GM12801 (cell line): ENCODE data around the gene WDFY1.

Experiments
- TF ChIP-seq, protein P1 (sequence below): IDR thresholded peaks from one replicate; pipeline ENCODE4 v1.5.1; 2011; ENCODE audit warnings: control low read depth; ENCODE audit not compliant: insufficient read length; ENCODE audit errors: extremely low read depth

Gene WDFY1

DNA sequence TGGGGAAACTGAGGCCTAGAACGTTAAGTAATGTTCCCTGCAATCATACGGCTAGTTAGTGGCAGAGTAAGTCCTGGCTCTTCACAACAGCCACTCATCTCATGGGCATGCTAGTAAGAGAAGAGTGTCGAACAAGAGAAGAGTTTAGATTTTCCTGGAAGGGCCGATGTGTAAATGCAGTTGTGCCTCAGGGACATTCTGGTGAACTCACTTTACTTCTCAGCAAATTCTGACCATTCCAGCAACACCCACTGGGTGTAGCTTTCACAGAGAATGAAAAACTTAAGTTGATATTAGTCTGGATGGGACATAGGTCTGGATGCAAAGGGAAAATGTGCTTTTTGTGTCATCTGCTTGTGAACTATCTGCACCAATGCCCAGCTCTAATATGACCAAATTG lies 35.7 kb upstream of the WDFY1 start:
- TF ChIP-seq, protein P1, sequence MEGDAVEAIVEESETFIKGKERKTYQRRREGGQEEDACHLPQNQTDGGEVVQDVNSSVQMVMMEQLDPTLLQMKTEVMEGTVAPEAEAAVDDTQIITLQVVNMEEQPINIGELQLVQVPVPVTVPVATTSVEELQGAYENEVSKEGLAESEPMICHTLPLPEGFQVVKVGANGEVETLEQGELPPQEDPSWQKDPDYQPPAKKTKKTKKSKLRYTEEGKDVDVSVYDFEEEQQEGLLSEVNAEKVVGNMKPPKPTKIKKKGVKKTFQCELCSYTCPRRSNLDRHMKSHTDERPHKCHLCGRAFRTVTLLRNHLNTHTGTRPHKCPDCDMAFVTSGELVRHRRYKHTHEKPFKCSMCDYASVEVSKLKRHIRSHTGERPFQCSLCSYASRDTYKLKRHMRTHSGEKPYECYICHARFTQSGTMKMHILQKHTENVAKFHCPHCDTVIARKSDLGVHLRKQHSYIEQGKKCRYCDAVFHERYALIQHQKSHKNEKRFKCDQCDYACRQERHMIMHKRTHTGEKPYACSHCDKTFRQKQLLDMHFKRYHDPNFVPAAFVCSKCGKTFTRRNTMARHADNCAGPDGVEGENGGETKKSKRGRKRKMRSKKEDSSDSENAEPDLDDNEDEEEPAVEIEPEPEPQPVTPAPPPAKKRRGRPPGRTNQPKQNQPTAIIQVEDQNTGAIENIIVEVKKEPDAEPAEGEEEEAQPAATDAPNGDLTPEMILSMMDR, result no peak

DNA sequence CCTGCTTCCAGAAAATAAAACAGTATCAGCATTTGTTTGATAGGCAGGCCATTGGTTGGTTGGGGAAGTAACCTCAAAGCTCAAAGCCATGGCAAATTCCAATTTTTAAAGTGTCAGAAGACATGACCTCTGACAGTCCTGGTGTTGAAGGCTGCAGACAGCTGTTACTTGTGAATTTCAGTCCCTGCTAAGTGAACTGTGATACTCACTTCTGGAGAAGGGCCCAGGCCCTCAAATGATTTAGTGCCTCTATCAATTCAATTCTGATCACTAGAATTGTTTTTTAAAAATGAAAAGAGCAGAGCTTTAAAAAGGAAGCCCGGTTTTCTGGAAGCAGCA lies 35.2 kb upstream of the WDFY1 start:
- TF ChIP-seq, protein P1, result no peak

DNA sequence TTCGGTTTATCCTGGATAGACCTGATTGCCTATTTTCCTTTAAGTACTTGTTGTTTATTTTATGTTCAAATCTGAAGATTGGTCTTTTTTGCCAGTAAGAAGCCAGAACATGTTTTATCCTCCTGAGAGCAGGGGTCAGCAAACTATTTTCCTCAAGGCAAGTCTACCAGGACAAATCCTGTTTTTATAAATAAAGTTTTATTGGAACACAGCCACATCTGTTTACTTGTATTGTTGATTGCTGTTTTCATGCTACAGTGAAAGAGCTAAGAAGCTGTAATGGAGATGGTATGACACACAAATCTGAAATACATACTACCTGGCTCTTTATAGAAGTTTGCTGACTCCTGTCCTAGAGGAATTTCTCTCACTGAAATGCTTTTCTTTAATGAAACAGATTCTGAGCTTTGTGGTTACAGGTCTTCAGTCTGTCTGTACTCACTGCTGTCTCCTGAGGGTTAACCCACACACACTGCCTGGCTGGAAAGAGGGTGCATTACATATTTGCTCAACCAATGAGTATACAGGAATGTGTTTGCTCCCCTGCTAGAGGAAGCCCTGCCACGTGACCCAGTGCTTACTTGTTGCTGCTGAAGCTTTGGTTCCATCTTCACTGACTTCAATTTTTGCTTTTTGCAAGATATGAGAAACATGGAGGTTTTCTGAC lies 34.7 kb upstream of the WDFY1 start:
- TF ChIP-seq, protein P1, result no peak

DNA sequence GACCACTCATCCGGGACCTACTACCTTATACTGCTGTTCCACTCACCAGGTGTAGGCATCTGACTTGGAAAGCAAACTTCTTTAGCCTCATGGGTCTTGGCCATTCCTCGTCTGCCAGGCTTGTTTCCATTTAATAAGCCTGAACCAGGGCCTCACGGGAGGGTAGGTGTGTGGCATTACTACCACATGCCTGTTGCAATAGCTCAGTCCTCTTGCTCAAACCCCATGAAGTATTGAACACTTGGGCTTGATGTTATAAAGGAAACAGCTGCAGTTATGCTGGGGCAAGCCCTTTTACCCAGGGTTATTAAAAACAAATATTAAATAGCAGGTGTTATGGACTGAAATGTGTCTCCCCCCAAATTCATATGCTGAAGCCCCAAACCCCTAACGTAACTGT lies 33.3 kb upstream of the WDFY1 start:
- TF ChIP-seq, protein P1, result no peak

DNA sequence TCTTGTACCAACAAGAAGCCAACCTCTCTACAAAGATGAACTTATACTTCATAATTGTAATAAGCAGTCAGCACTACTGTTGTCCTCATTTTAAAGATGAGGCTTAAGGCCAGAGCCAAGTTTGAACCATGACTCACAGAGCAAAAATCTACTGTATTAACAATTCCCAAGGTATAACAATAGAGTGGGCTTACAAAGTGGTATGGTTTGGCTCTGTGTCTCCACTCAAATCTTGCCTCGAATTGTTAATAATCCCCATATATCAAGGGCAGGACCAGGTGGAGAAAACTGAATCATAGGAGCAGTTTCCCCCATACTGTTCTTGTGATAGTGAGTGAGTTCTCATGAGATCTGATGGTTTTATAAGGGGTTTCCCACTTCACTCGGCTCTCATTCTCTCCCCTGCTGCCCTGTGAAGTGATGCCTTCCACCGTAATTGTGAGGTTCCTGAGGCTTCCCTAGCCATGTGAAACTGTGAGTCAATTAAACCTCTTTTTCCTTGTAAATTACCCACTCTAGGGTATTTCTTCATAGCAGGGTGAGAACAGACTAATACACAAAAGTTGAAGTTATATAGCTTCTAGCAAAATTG lies 31.6 kb upstream of the WDFY1 start:
- TF ChIP-seq, protein P1, result no peak

DNA sequence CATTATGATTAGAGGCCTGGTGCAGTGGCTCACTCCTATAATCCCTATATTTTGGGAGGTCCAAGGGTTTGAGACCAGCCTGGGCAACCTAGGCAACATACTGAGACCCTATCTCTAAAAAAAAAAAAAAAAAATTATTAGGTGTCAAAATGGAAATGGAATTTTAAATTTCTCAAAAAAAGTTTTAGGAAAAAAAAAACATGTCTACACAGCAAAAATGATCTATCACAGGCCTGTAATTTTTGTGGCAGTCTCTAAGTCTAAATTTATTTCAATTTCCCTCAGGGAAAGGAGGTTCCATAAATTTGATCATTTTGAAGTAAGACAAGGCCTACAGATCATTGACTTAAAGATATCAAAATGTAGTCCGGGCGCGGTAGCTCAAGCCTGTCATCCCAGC lies 28.5 kb upstream of the WDFY1 start:
- TF ChIP-seq, protein P1, result no peak

DNA sequence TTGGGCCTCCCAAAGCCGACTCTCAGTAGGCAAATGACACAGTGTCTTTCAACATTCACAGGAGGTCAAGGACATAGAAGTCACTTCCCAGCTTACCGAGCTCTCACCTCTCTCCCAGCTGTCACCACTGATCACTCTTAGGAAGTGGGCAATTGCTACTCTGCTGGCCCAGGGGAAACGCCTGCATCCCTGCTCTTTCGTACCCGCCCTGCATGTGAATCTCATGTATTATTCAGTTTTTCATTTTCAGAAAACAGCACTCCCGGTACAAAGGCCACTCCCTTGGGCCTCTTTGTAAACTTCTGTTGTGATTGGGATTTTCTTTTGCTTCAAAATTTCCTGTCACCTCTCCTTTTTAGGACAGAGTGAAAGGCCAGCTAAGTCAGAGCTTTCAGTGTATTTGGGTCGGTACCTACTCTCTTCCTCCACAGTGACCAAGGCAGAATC lies 27.5 kb upstream of the WDFY1 start:
- TF ChIP-seq, protein P1, result no peak
